ENCODE results near the gene CCND3. TPM values are rescaled to one million over a fixed set of nuclear protein-coding genes. Genes with fewer than 3 reads are reported as not detected.

Gene CCND3
- total and polyA plus RNA-seq, 2 of the 13 experiments (the other 11 are each of a cell fraction or from before 2014, with no cell fraction given), result 4.3 to 7.2 TPM

DNA sequence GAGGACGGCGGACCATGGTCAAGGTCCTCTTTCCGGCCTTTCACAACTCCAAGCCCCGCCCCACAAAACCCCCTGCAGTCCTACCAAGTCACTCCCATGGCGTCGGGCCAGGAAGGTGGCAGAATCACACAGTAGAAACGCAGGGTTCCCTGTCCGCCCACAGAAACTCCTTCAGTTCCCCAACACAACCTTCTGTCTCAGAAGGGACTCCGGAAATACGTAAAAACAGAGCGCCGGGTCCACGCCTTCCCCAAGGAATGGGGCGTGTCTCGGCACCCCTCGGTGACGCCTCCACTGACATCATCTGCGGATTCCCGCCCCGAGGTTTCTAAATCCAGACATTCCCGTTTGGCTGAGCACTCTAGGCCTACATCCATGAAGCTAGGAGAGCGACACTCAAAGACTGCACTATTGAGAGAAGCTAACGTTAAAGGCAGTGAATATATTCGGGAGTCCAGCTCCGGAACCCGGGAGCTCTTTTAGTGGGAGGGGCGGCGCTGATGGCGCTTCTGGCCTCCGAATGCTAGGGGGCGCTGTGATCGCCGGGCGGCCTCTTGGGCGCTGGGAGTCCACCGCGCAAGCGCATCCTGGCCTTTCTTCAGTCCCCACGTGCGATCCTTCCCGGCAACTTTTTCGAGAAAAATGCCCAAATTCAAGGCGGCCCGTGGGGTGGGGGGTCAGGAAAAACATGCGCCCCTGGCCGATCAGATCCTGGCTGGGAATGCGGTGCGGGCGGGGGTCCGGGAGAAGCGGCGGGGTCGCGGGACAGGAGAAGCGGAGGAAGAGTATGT is 20.5 kb downstream of the CCND3 start, which contains the start of the genes BYSL and MED20 (continued):
- TF ChIP-seq DNMT3B (CRISPR knock-in tag; conservative IDR thresholded peaks at IDR 0.05) (no peak; the same call in 1 of the 2 replicates), ZNF563 (CRISPR knock-in tag; IDR thresholded peaks at IDR 0.05) (peak; percentile 61; the same call in 1 of the 2 replicates), MIER2 (CRISPR knock-in tag; IDR thresholded peaks at IDR 0.05) (no peak), GTF2F1 (IDR thresholded peaks at IDR 0.05; ENCODE audit: low read length) (peak; percentile 30; the same call in 1 of the 2 replicates), ZNF782 (CRISPR knock-in tag; IDR thresholded peaks at IDR 0.05; ENCODE audit: borderline replicate concordance) (no peak; the same call in 1 of the 2 replicates), ZNF558 (CRISPR knock-in tag; IDR thresholded peaks at IDR 0.05; ENCODE audit: borderline replicate concordance) (no peak; the same call in none of the 2 replicates), ZNF780A (CRISPR knock-in tag; IDR thresholded peaks at IDR 0.05) (no peak; the same call in 1 of the 2 replicates), KMT2A (CRISPR knock-in tag; IDR thresholded peaks at IDR 0.05) (peak; percentile 76), XRCC5 (optimal IDR thresholded peaks at IDR 0.05; ENCODE audit: low read length) (peak; percentile 97), RFXANK (CRISPR knock-in tag; IDR thresholded peaks at IDR 0.05) (peak; percentile 60; the same call in 1 of the 2 replicates), ZFP36 (IDR thresholded peaks at IDR 0.05; ENCODE audit: borderline replicate concordance, low read depth, low read length, partially characterized antibody) (no peak), ZNF143 (CRISPR knock-in tag; IDR thresholded peaks at IDR 0.05) (peak; percentile 57), MTF2 (CRISPR knock-in tag; IDR thresholded peaks at IDR 0.05; ENCODE audit: borderline replicate concordance) (no peak; the same call in 1 of the 2 replicates), ZNF235 (CRISPR knock-in tag; IDR thresholded peaks at IDR 0.05; ENCODE audit: borderline replicate concordance) (no peak; the same call in 1 of the 2 replicates)
- TF ChIP-seq, protein P1, sequence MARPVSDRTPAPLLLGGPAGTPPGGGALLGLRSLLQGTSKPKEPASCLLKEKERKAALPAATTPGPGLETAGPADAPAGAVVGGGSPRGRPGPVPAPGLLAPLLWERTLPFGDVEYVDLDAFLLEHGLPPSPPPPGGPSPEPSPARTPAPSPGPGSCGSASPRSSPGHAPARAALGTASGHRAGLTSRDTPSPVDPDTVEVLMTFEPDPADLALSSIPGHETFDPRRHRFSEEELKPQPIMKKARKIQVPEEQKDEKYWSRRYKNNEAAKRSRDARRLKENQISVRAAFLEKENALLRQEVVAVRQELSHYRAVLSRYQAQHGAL (CRISPR knock-in tag; IDR thresholded peaks at IDR 0.05; ENCODE audit: not compliant biosample characterization), result peak; percentile 32
- TF ChIP-seq, protein P2, sequence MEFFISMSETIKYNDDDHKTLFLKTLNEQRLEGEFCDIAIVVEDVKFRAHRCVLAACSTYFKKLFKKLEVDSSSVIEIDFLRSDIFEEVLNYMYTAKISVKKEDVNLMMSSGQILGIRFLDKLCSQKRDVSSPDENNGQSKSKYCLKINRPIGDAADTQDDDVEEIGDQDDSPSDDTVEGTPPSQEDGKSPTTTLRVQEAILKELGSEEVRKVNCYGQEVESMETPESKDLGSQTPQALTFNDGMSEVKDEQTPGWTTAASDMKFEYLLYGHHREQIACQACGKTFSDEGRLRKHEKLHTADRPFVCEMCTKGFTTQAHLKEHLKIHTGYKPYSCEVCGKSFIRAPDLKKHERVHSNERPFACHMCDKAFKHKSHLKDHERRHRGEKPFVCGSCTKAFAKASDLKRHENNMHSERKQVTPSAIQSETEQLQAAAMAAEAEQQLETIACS (CRISPR knock-in tag; IDR thresholded peaks at IDR 0.05), result no peak
- TF ChIP-seq, protein P3, sequence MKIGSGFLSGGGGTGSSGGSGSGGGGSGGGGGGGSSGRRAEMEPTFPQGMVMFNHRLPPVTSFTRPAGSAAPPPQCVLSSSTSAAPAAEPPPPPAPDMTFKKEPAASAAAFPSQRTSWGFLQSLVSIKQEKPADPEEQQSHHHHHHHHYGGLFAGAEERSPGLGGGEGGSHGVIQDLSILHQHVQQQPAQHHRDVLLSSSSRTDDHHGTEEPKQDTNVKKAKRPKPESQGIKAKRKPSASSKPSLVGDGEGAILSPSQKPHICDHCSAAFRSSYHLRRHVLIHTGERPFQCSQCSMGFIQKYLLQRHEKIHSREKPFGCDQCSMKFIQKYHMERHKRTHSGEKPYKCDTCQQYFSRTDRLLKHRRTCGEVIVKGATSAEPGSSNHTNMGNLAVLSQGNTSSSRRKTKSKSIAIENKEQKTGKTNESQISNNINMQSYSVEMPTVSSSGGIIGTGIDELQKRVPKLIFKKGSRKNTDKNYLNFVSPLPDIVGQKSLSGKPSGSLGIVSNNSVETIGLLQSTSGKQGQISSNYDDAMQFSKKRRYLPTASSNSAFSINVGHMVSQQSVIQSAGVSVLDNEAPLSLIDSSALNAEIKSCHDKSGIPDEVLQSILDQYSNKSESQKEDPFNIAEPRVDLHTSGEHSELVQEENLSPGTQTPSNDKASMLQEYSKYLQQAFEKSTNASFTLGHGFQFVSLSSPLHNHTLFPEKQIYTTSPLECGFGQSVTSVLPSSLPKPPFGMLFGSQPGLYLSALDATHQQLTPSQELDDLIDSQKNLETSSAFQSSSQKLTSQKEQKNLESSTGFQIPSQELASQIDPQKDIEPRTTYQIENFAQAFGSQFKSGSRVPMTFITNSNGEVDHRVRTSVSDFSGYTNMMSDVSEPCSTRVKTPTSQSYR (CRISPR knock-in tag; IDR thresholded peaks at IDR 0.05; ENCODE audit: borderline replicate concordance), result 0 out of 2 replicates have a peak, but pooled peaks have one; percentile 10
- TF ChIP-seq, protein P4, sequence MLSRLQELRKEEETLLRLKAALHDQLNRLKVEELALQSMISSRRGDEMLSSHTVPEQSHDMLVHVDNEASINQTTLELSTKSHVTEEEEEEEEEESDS (CRISPR knock-in tag; IDR thresholded peaks at IDR 0.05; ENCODE audit: borderline replicate concordance), result peak; percentile 92
- TF ChIP-seq, protein P5, sequence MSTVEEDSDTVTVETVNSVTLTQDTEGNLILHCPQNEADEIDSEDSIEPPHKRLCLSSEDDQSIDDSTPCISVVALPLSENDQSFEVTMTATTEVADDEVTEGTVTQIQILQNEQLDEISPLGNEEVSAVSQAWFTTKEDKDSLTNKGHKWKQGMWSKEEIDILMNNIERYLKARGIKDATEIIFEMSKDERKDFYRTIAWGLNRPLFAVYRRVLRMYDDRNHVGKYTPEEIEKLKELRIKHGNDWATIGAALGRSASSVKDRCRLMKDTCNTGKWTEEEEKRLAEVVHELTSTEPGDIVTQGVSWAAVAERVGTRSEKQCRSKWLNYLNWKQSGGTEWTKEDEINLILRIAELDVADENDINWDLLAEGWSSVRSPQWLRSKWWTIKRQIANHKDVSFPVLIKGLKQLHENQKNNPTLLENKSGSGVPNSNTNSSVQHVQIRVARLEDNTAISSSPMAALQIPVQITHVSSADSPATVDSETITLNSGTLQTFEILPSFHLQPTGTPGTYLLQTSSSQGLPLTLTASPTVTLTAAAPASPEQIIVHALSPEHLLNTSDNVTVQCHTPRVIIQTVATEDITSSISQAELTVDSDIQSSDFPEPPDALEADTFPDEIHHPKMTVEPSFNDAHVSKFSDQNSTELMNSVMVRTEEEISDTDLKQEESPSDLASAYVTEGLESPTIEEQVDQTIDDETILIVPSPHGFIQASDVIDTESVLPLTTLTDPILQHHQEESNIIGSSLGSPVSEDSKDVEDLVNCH (CRISPR knock-in tag; IDR thresholded peaks at IDR 0.05), result no peak; the same call in 1 of the 2 replicates
